Pancreas (tissue), 10 donors: ENCODE data around the gene CACNA2D2. TPM values are rescaled to one million over a fixed set of nuclear protein-coding genes. Genes with fewer than 3 reads are reported as not detected.

ENCODE experiments used
- ATAC-seq, 4 donors: fragments of 200-7000 bp; cut with Tn5 transposase; one replicate each; pipeline versions ENCODE4 v1.8.0 to v1.9.1; 2020; ENCODE audit warnings: mild to moderate bottlenecking in 4 of 4, moderate library complexity in 4 of 4
- DNase-seq, 6 donors: peaks; one replicate each; pipeline ENCODE4 v3.0.0-alpha.2; 2020
- FAIRE-seq: peaks from 2 replicates; lab custom pipeline; 2012; peaks lifted over from hg19 to GRCh38; lab: Jason Lieb, UNC
- H3K27ac ChIP-seq, 4 donors: fragments of 200-600 bp; sonication (generic); 1 replicate in 3 of 4; 2 replicates in 1 of 4; pipeline versions ENCODE4 v1.5.0 to v1.8.0; 2020
- H3K27me3 ChIP-seq, 4 donors: fragments of 200-600 bp; one replicate each; pipeline ENCODE4 v1.8.0; 2021
- H3K36me3 ChIP-seq, 3 donors: fragments of 200-600 bp; sonication (generic) in 1 of 3; one replicate each; pipeline versions ENCODE4 v1.5.0 to v1.8.0; 2020 to 2021
- H3K4me1 ChIP-seq, 3 donors: fragments of 200-600 bp; one replicate each; pipeline ENCODE4 v1.8.0; 2021
- H3K4me3 ChIP-seq, 4 donors: fragments of 200-600 bp; sonication (generic) in 2 of 4; one replicate each; pipeline versions ENCODE4 v1.5.0 to v1.8.0; 2020 to 2021
- H3K9me3 ChIP-seq, 4 donors: fragments of 200-600 bp; one replicate each; pipeline ENCODE4 v1.8.0; 2021
- WGBS, 2 donors: extraction: QIAGEN DNeasy Blood & Tissue Kit; methylation state at CpG; one replicate each; pipeline ENCODE4 v1.1.7; 2013; 5-methylcytosine and 5-hydroxymethylcytosine counted together
- intact Hi-C, 3 donors: fragments of 100-400 bp; cut with DNase I; formaldehyde crosslinking; loops; one replicate each; pipeline versions ENCODE4 v1.11.1 to v1.14.2; 2022
- polyA plus RNA-seq, 2 donors: library from polyadenylated mRNA; stranded (reverse); fragments of 200-250 nt; gene quantifications; one replicate each; pipeline ENCODE4 v1.2.3, GENCODE V29; 2013
- total RNA-seq, 6 donors: library from RNA; stranded (reverse); fragmentation: NEBNext Ultra II Directional in 4 of 6; extraction: Animal tissue kit (Norgen Biotek cat#: 25700) in 4 of 6; gene quantifications; one replicate each; pipeline versions ENCODE4 v1.2.1 to v1.2.4, GENCODE V29; 2021 to 2023
- TF ChIP-seq, protein P1 (sequence below), 4 donors: fragments of 200-600 bp; sonication (generic) in 3 of 4; IDR thresholded peaks; one replicate each; pipeline versions ENCODE4 v1.5.0 to v1.8.0; 2021; ENCODE audit warnings: antibody characterized with exemption in 4 of 4
- donor health status: healthy with polysubstance abuse.
- donor health status: DM: no; HTN: no; CAD: no; lungs with moderate emphysema.
- donor health status: DM: no; HTN: no; CAD: no.
- donor health status: control.
- donor health status: control.
- donor health status: Bipolar disorder and iron deficiency.
- donor health status: DM: yes; HTN: yes; CAD: no.
- donor health status: DM: no; HTN: no; CAD: no.
- donor health status: DM: no; HTN: no; CAD: no.
- donor health status: DM: yes; HTN: yes; CAD: no.

The CACNA2D2 gene
- total and polyA plus RNA-seq, 8 donors, result 1.1 to 19.5 (median 3.3) TPM

DNA sequence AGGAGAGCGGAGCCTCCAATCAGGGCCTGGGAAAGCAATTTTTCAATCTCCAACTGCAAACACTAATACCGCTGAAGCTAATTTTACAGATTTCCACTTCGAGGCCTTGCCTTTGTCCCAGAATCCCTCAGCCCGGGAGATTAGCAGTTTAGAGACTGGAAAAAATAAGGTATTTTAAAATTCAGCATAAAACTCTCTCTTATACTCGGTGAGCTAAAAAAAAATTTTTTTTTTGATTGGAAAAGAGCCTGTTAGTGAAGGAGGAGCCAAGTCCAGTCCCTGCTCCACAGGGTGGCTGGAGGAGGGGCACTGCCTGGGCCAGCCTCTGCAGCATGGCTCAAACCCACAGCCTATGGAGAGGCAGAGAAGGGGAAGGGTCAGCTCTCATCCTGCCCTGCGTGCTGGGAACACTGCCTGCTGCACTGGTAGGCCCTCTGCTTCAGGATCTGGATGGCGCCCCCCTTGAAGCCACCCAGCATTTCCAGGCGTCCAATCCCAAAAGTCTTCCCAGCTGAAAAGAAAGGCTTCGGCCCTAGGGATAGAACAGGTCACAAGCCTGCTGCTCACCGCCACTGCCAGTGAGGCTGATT lies 48.9 kb downstream of the CACNA2D2 start:
- intact Hi-C loops, result no loop called here
- no peak for FAIRE-seq

GRCh38 chr3:50453907-50454306 lies 49.5 kb downstream of the CACNA2D2 start:
- no peak for FAIRE-seq

More for the DNA sequence above, 48.9 kb downstream of the CACNA2D2 start:
- H3K27ac ChIP-seq, result no peak overlapping the region
- no peak for DNase-seq
- H3K9me3 ChIP-seq, result no peaks in the 10 kb centered on the region
- H3K36me3 ChIP-seq, result no peaks in the 10 kb centered on the region
- no peak overlapping the region for H3K4me3 ChIP-seq
- WGBS, 2 donors, result 85 to 87% methylated on average over 10 of the region's 10 CpGs
- TF ChIP-seq, protein P1, sequence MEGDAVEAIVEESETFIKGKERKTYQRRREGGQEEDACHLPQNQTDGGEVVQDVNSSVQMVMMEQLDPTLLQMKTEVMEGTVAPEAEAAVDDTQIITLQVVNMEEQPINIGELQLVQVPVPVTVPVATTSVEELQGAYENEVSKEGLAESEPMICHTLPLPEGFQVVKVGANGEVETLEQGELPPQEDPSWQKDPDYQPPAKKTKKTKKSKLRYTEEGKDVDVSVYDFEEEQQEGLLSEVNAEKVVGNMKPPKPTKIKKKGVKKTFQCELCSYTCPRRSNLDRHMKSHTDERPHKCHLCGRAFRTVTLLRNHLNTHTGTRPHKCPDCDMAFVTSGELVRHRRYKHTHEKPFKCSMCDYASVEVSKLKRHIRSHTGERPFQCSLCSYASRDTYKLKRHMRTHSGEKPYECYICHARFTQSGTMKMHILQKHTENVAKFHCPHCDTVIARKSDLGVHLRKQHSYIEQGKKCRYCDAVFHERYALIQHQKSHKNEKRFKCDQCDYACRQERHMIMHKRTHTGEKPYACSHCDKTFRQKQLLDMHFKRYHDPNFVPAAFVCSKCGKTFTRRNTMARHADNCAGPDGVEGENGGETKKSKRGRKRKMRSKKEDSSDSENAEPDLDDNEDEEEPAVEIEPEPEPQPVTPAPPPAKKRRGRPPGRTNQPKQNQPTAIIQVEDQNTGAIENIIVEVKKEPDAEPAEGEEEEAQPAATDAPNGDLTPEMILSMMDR (IDR thresholded peaks at IDR 0.05), result no peak
- H3K4me1 ChIP-seq, result no peaks in the 10 kb centered on the region
- H3K27me3 ChIP-seq, result no peaks in the 10 kb centered on the region
- ATAC-seq, result no peak

GRCh38 chr3:50450209-50450921 lies 53.1 kb downstream of the CACNA2D2 start:
- H3K36me3 ChIP-seq, result no peaks in the 10 kb centered on the region
- H3K27me3 ChIP-seq, result no peaks in the 10 kb centered on the region
- WGBS, 2 donors, result 63 to 64% methylated on average over 29 of the region's 29 CpGs
- ATAC-seq, result peak in 3 of 4 donors; percentile 46 to 72 (median 48)
- no peak for FAIRE-seq
- peaks cover 0 to 4% (median 3%) of the 10 kb centered on the region in 3 donors for H3K4me1 ChIP-seq
- peak in 3 of 6 donors; percentile 39 to 66 (median 48) for DNase-seq
- H3K9me3 ChIP-seq, result no peaks in the 10 kb centered on the region
- no peak overlapping the region for H3K4me3 ChIP-seq
- TF ChIP-seq, protein P1 (IDR thresholded peaks at IDR 0.05), result no peak
- intact Hi-C loops, result no loop called here
- peak overlapping the region in 3 of 4 donors; percentile 11 to 48 (median 16) for H3K27ac ChIP-seq

More at GRCh38 chr3:50453907-50454306, 49.5 kb downstream of the CACNA2D2 start:
- H3K36me3 ChIP-seq, result no peaks in the 10 kb centered on the region
- no peak overlapping the region for H3K4me3 ChIP-seq
- no peak for ATAC-seq
- no peak overlapping the region for H3K27ac ChIP-seq
- TF ChIP-seq, protein P1 (IDR thresholded peaks at IDR 0.05), result no peak
- no peaks in the 10 kb centered on the region for H3K27me3 ChIP-seq
- DNase-seq, result no peak
- H3K9me3 ChIP-seq, result no peaks in the 10 kb centered on the region
- H3K4me1 ChIP-seq, result no peaks in the 10 kb centered on the region
- 75 to 83% methylated on average over 13 of the region's 13 CpGs for WGBS, 2 donors
- intact Hi-C loops, result no loop called here

- H3K4me1 ChIP-seq, result peaks cover 0 to 5% (median 3%) of the 10 kb centered on the region in 3 donors
- TF ChIP-seq, protein P1 (IDR thresholded peaks at IDR 0.05), result no peak
- H3K4me3 ChIP-seq, result no peak overlapping the region
- H3K27me3 ChIP-seq, result no peaks in the 10 kb centered on the region
- no peak for ATAC-seq
- DNase-seq, result no peak
- no peak overlapping the region for H3K27ac ChIP-seq
- whole genome bisulfite sequencing, 2 donors, result 87 to 88% methylated on average over 13 of the region's 13 CpGs
- H3K9me3 ChIP-seq, result no peaks in the 10 kb centered on the region
- FAIRE-seq, result no peak
- intact Hi-C loops, result no loop called here
- no peaks in the 10 kb centered on the region for H3K36me3 ChIP-seq
These were observed 54.5 kb downstream of the CACNA2D2 start for GRCh38 chr3:50448752-50449539.
